Progenitor cell of endocrine pancreas (in vitro differentiated cells): ENCODE measurements around the gene QRICH1. TPM values are rescaled to one million over a fixed set of nuclear protein-coding genes. Genes with fewer than 3 reads are reported as not detected.

Experiments
- DNase-seq: peaks from one replicate; pipeline ENCODE4 v3.0.0; 2021; ENCODE audit warnings: low spot score; ENCODE audit not compliant: unreplicated experiment
- H3K27ac Mint-ChIP-seq: 2 replicates; pipeline ENCODE4 v1.8.0; 2021; ENCODE audit warnings: mild to moderate bottlenecking, moderate library complexity, mixed read lengths
- H3K27me3 Mint-ChIP-seq: 2 replicates; pipeline ENCODE4 v1.8.0; 2021; ENCODE audit warnings: mixed read lengths
- H3K36me3 Mint-ChIP-seq: 2 replicates; pipeline ENCODE4 v1.8.0; 2022; ENCODE audit warnings: mixed read lengths; ENCODE audit not compliant: insufficient read depth
- H3K4me1 Mint-ChIP-seq: 2 replicates; pipeline ENCODE4 v1.8.0; 2021; ENCODE audit warnings: low read depth, mixed read lengths
- H3K4me3 Mint-ChIP-seq: 2 replicates; pipeline ENCODE4 v1.8.0; 2021; ENCODE audit warnings: low read depth, mild to moderate bottlenecking, moderate library complexity, mixed read lengths
- H3K9me3 Mint-ChIP-seq: 2 replicates; pipeline ENCODE4 v1.8.0; 2021; ENCODE audit warnings: low read depth, mixed read lengths
- CTCF ChIP-seq: fragments of 200-600 bp; sonication (generic); IDR thresholded peaks from one replicate; pipeline ENCODE4 v1.5.0; 2021; ENCODE audit warnings: antibody characterized with exemption, mild to moderate bottlenecking; ENCODE audit not compliant: unreplicated experiment
- total RNA-seq: library from RNA; stranded (reverse); gene quantifications from 2 replicates; pipeline ENCODE4 v1.2.1, GENCODE V29; 2021

The QRICH1 gene
- total RNA-seq, 1 donor from 2014 or later, result 130 TPM

- TF ChIP-seq CTCF, result no peak
- no peaks in the 10 kb centered on the region for H3K27me3 Mint-ChIP-seq
- peaks cover 5% of the 10 kb centered on the region for H3K4me1 Mint-ChIP-seq
- H3K9me3 Mint-ChIP-seq, result no peaks in the 10 kb centered on the region
- H3K4me3 Mint-ChIP-seq, result peak overlapping the region; percentile 84
- peaks cover 16% of the 10 kb centered on the region for H3K36me3 Mint-ChIP-seq
- no peak for DNase-seq
- H3K27ac Mint-ChIP-seq, result no peak overlapping the region
These were observed 25.2 kb upstream of the QRICH1 start for GRCh38 chr3:49119036-49119435.

- Mint-ChIP-seq H3K27me3 (no peaks in the 10 kb centered on the region), H3K4me3 (no peak overlapping the region), H3K4me1 (no peaks in the 10 kb centered on the region), H3K27ac (no peak overlapping the region), H3K9me3 (no peaks in the 10 kb centered on the region), H3K36me3 (peaks cover 15% of the 10 kb centered on the region)
- DNase-seq, result no peak
- no peak for TF ChIP-seq CTCF
These were observed 18.4 kb upstream of the QRICH1 start for GRCh38 chr3:49112262-49112661.

GRCh38 chr3:49111347-49111746, 17.5 kb upstream of the QRICH1 start:
- DNase-seq, result no peak
- Mint-ChIP-seq H3K9me3 (no peaks in the 10 kb centered on the region), H3K27ac (no peak overlapping the region), H3K36me3 (peaks cover 15% of the 10 kb centered on the region), H3K4me1 (no peaks in the 10 kb centered on the region), H3K4me3 (no peak overlapping the region), H3K27me3 (no peaks in the 10 kb centered on the region)
- no peak for TF ChIP-seq CTCF

GRCh38 chr3:49110780-49111179, 16.9 kb upstream of the QRICH1 start:
- Mint-ChIP-seq H3K4me3 (no peak overlapping the region), H3K36me3 (peaks cover 11% of the 10 kb centered on the region), H3K4me1 (peaks cover under 1% of the 10 kb centered on the region), H3K27ac (no peak overlapping the region), H3K9me3 (no peaks in the 10 kb centered on the region), H3K27me3 (no peaks in the 10 kb centered on the region)
- no peak for TF ChIP-seq CTCF
- no peak for DNase-seq

GRCh38 chr3:49108346-49108745, 14.5 kb upstream of the QRICH1 start:
- Mint-ChIP-seq H3K4me3 (no peak overlapping the region), H3K36me3 (peaks cover 7% of the 10 kb centered on the region), H3K4me1 (peaks cover 20% of the 10 kb centered on the region), H3K9me3 (no peaks in the 10 kb centered on the region), H3K27me3 (no peaks in the 10 kb centered on the region), H3K27ac (no peak overlapping the region)
- no peak for TF ChIP-seq CTCF
- no peak for DNase-seq
